ENCODE results near the gene CCDC194. TPM values are rescaled to one million over a fixed set of nuclear protein-coding genes. Genes with fewer than 3 reads are reported as not detected.

CCDC194 gene
- total RNA-seq, 1 donor from 2014 or later, result not detected

DNA sequence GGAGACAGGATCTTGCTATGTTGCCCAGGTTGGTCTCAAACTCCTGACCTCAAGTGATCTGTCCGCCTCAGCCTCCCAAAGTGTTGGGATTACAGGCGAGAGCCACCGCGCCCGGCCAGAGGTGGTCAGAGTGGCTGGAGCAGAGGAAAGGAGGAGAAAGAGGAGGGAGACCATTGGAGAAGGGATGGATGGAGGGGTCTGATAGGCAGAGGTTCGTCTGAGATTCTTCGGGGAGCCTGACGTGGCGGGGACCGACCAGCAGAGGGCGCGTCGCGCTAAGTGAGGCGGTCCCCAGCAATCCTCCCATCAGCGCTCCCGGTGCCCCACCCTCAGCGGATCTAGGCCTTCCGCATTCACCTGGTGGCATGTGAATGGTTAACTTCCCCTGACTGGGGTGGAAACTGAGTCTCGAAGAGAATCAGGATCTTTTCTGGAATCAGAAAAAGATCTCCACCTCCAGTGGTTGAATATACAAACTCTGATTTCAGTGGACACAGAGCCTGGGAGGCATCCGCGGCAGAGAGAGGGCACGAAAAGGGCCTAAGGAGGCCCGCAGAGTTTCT lies 47.8 kb downstream of the CCDC194 start:
- TF ChIP-seq, protein P1, sequence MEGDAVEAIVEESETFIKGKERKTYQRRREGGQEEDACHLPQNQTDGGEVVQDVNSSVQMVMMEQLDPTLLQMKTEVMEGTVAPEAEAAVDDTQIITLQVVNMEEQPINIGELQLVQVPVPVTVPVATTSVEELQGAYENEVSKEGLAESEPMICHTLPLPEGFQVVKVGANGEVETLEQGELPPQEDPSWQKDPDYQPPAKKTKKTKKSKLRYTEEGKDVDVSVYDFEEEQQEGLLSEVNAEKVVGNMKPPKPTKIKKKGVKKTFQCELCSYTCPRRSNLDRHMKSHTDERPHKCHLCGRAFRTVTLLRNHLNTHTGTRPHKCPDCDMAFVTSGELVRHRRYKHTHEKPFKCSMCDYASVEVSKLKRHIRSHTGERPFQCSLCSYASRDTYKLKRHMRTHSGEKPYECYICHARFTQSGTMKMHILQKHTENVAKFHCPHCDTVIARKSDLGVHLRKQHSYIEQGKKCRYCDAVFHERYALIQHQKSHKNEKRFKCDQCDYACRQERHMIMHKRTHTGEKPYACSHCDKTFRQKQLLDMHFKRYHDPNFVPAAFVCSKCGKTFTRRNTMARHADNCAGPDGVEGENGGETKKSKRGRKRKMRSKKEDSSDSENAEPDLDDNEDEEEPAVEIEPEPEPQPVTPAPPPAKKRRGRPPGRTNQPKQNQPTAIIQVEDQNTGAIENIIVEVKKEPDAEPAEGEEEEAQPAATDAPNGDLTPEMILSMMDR (IDR thresholded peaks at IDR 0.05; ENCODE audit: insufficient read depth, low read length, severe bottlenecking), result peak; percentile 98
- Histone ChIP-seq H3K36me3 (ENCODE audit: control insufficient read depth, insufficient read depth, low read length) (no peaks in the 10 kb centered on the region), H3K4me3 (ENCODE audit: low read depth, low read length) (no peak overlapping the region), H3K27me3 (ENCODE audit: control insufficient read depth, insufficient read depth, low read length) (no peaks in the 10 kb centered on the region)
- FAIRE-seq, result no peak
- peak; percentile 38 for DNase-seq (ENCODE audit: low read depth)

DNA sequence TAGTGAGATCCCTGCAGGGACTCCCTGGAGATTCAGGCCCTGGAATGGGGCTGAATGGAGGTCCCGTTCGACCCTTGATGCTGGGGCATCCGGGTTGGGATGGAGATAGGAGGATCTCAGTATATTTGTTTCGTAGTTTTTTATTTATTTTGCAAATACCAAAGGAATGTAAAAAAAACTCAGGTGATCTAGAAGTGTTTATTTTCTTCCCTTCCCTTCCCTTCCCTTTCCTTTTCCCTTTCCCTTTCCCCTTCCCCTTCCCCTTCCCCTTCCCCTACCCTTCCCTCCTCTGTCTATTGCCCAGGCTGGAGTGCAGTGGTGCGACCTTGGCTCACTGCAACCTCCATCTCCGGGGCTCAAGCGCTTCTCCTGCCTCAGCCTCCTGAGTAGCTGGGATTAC lies 52.2 kb downstream of the CCDC194 start:
- FAIRE-seq (no peak), DNase-seq (ENCODE audit: low read depth) (no peak)
- peaks cover 8% of the 10 kb centered on the region for H3K36me3 ChIP-seq (ENCODE audit: control insufficient read depth, insufficient read depth, low read length)
- H3K27me3 ChIP-seq (ENCODE audit: control insufficient read depth, insufficient read depth, low read length), result no peaks in the 10 kb centered on the region
- TF ChIP-seq, protein P1 (IDR thresholded peaks at IDR 0.05; ENCODE audit: insufficient read depth, low read length, severe bottlenecking), result no peak
- H3K4me3 ChIP-seq (ENCODE audit: low read depth, low read length), result no peak overlapping the region

DNA sequence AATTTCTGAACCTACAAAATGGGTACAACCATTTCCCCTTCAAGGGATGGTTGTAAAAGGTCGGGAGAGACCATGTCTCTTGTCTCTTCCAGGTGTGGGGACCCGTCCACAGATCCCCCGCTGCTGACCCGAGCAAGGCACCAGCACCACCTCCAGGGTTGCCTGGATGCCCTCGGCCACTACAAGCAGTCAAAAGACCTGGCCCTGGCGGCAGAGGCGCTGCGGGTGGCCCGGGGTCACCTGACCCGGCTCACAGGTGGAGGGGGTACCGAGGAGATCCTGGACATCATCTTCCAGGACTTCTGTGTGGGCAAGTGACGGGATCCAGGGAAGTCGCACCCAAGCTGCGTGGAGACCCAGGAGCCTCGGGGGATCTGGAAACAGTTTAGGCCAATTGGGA lies 52.6 kb downstream of the CCDC194 start:
- TF ChIP-seq, protein P1 (IDR thresholded peaks at IDR 0.05; ENCODE audit: insufficient read depth, low read length, severe bottlenecking), result no peak
- H3K27me3 ChIP-seq (ENCODE audit: control insufficient read depth, insufficient read depth, low read length), result no peaks in the 10 kb centered on the region
- FAIRE-seq (no peak), DNase-seq (ENCODE audit: low read depth) (no peak)
- H3K36me3 ChIP-seq (ENCODE audit: control insufficient read depth, insufficient read depth, low read length), result peaks cover 8% of the 10 kb centered on the region
- H3K4me3 ChIP-seq (ENCODE audit: low read depth, low read length), result no peak overlapping the region

DNA sequence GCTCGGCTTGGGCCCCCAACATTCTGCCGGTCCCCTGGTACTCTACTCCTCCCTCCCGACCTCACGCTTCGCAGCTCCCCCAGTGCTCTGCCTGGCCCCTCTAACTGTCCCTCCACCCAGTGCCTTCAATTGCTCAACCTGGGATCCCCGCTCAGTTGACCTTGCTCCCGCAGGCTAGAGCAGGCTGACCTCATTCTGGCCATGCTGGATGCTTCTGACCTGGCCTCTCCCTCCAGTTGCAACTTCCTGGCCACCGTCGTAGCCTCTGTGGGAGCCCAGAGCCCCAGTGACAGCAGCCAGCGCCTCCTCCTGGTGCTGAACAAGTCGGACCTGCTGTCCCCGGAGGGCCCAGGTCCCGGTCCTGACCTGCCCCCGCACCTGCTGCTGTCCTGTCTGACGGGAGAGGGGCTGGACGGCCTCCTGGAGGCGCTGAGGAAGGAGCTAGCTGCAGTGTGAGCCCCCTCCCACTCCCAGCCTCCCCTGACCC lies 53.1 kb downstream of the CCDC194 start:
- Histone ChIP-seq H3K27me3 (ENCODE audit: control insufficient read depth, insufficient read depth, low read length) (no peaks in the 10 kb centered on the region), H3K4me3 (ENCODE audit: low read depth, low read length) (no peak overlapping the region), H3K36me3 (ENCODE audit: control insufficient read depth, insufficient read depth, low read length) (peaks cover 8% of the 10 kb centered on the region)
- DNase-seq (ENCODE audit: low read depth), result no peak
- TF ChIP-seq, protein P1 (IDR thresholded peaks at IDR 0.05; ENCODE audit: insufficient read depth, low read length, severe bottlenecking), result no peak
- no peak for FAIRE-seq

Other genes starting within 250 kb of the CCDC194 start
- 8.3 and 11.8 TPM in 2 replicates for gene USE1, start 178.8 kb downstream of the CCDC194 start, total RNA-seq
- gene OCEL1, start 168.0 kb downstream of the CCDC194 start, total RNA-seq, result 2.0 and 3.2 TPM in 2 replicates
- 93.8 and 124 TPM in 2 replicates for gene NR2F6, start 148.3 kb downstream of the CCDC194 start, total RNA-seq
- 0.13 TPM in 1 of 2 replicates, not detected in the other for gene USHBP1, start 129.5 kb downstream of the CCDC194 start, total RNA-seq
- 45.8 and 60.9 TPM in 2 replicates for gene BABAM1, start 126.8 kb downstream of the CCDC194 start, total RNA-seq
- 0.38 and 0.53 TPM in 2 replicates for gene ANKLE1, start 112.3 kb downstream of the CCDC194 start, total RNA-seq
- 6.1 and 9.9 TPM in 2 replicates for gene ABHD8, start 90.8 kb downstream of the CCDC194 start, total RNA-seq
- 23.7 and 24.3 TPM in 2 replicates for gene MRPL34, start 88.3 kb downstream of the CCDC194 start, total RNA-seq
- gene DDA1, start 84.6 kb downstream of the CCDC194 start, total RNA-seq, result 9.0 and 21.1 TPM in 2 replicates
- gene ANO8, start 59.3 kb downstream of the CCDC194 start, total RNA-seq, result 2.6 and 4.0 TPM in 2 replicates
- gene GTPBP3, start 56.6 kb downstream of the CCDC194 start, total RNA-seq, result 16.5 and 48.4 TPM in 2 replicates
- gene PLVAP, start 16.9 kb downstream of the CCDC194 start, total RNA-seq, result not detected in 2 replicates
- 2.2 and 8.7 TPM in 2 replicates for gene BST2, start 11.4 kb upstream of the CCDC194 start, total RNA-seq
- gene MVB12A, start 25.9 kb upstream of the CCDC194 start, total RNA-seq, result 22.9 and 23.8 TPM in 2 replicates
- 0.13 TPM in 1 of 2 replicates, not detected in the other for gene TMEM221, start 54.5 kb upstream of the CCDC194 start, total RNA-seq
- gene NXNL1, start 66.7 kb upstream of the CCDC194 start, total RNA-seq, result not detected in 2 replicates
- 5.9 and 7.9 TPM in 2 replicates for gene SLC27A1, start 76.3 kb upstream of the CCDC194 start, total RNA-seq
- 41.1 and 67.2 TPM in 2 replicates for gene PGLS, start 117.5 kb upstream of the CCDC194 start, total RNA-seq
- 74.2 and 75.1 TPM in 2 replicates for gene COLGALT1, start 161.5 kb upstream of the CCDC194 start, total RNA-seq